A673 (cell line): ENCODE measurements around the gene LTB4R.

Source experiments
- CTCF ChIP-seq: fragments of 300-800, 200-600 bp; sonication (generic); conservative IDR thresholded peaks from 2 replicates; pipeline ENCODE4 v1.5.1; 2017; ENCODE audit warnings: low read depth, mild to moderate bottlenecking, antibody characterized with exemption, low read length, moderate library complexity, mixed read lengths
- EZH2 ChIP-seq: fragments of 200-600 bp; sonication (generic); IDR thresholded peaks from 2 replicates; pipeline ENCODE4 v1.6.1; 2017; ENCODE audit warnings: borderline replicate concordance, low read depth, mild to moderate bottlenecking, mixed read lengths, antibody characterized with exemption, low read length; ENCODE audit not compliant: poor library complexity, severe bottlenecking

DNA sequence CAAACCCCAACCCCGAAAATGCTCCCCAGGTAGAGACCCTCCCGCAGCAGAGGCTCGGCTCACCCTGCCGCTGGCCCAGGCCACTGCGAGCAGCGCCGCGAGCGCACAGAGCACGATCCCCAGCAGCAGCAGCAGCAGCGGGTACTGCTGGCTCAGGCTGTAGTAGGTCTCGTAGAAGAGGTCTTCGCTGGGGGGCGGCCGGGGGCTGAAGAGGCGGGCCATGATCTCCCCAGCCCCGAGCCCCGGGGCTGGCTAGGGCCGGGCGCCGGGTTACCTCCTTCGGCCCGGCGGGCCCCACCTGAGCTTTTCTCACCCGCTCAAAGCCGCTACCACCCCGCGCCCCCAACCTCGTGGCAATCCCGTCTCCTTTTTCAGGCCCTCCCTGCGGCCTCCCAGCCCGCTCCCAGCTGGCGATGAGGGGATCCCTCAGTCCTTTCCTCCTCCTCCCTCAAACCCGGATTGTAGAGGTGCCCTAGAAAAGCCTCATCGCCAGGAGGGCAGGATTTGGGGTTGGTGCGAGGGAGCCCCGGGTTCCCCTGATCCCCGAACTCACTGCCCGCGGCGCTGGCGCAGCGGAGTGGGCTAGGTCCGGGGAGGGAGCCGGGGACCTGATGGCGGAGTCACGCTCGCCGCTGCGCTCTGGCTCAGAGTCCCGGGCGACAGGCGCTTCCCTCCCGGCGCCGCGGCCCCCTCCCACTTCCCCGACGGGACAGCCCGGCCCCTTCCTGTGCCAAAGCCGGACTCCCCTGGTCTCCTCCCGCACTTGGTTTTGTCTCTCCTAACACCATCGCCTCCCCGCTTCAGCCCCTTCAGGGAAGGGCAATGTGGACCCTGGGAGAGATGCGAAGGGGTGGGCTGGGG is 23.4 kb downstream of the LTB4R start, which contains the start of gene ADCY4:
- TF ChIP-seq CTCF (no peak), EZH2 (no peak)
